ENCODE results near the gene GPR17.

GPR17 gene

GRCh38 chr2:127645395-127646291, at the start of gene GPR17:
TSS of gene GPR17 (plus strand) at chr2:127646153. CDS start at chr2:127650736, 4,583 bp downstream.
- H3K4me3 ChIP-seq (ENCODE audit: low read depth, low read length), result no peak within 1 kb of the TSS
- no peak for DNase-seq (ENCODE audit: low read depth)
- TF ChIP-seq, protein P1, sequence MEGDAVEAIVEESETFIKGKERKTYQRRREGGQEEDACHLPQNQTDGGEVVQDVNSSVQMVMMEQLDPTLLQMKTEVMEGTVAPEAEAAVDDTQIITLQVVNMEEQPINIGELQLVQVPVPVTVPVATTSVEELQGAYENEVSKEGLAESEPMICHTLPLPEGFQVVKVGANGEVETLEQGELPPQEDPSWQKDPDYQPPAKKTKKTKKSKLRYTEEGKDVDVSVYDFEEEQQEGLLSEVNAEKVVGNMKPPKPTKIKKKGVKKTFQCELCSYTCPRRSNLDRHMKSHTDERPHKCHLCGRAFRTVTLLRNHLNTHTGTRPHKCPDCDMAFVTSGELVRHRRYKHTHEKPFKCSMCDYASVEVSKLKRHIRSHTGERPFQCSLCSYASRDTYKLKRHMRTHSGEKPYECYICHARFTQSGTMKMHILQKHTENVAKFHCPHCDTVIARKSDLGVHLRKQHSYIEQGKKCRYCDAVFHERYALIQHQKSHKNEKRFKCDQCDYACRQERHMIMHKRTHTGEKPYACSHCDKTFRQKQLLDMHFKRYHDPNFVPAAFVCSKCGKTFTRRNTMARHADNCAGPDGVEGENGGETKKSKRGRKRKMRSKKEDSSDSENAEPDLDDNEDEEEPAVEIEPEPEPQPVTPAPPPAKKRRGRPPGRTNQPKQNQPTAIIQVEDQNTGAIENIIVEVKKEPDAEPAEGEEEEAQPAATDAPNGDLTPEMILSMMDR (conservative IDR thresholded peaks at IDR 0.05; ENCODE audit: low read depth, low read length), result no peak

- H3K4me3 ChIP-seq (ENCODE audit: low read depth, low read length), result no peak overlapping the region
Observed at GRCh38 chr2:127596311-127597045, 49.5 kb upstream of the GPR17 start.

DNA sequence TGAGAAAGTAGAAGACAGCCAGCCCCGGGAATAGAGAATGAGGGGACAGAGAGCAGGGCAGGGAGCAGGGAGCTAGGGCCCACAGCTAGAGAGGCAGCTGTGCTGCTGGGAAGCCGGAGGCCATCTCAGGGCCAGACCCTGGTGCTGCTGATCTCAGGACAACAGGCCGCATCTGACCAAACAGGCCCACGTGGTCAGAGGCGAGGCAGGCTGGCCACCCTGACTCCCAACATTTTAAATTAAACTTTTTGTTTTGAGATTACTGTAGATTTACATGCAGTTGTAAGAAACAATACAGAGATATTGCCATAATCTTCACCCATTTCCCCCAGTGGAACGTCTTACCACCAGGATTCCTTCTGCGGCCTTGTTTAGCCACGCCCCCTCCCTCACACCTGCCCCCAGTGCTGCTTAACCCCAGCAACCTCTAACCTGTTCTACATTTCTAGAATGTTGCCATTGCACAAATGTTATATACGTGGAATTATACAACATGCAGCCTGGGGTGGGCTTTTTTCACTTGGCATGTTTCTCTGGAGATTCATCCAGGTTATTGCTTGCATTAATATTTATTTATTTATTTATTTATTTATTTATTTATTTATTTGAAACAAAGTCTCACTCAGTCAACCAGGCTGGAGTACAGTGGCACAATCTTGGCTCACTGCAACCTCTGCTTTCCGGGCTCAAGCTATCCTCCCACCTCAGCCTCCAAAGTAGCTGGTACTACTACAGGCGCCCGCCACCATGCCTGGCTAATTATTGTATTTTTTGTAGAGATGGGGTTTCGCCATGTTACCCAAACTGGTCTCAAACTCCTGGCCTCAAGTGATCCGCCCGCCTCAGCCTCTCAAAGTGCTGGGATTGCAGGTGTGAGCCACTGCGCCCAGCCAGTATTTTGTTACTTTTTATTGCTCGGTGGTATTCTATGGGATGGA, 48.6 kb upstream of the GPR17 start:
- H3K4me3 ChIP-seq (ENCODE audit: low read depth, low read length), result no peak overlapping the region
- no peak for DNase-seq (ENCODE audit: low read depth)
- TF ChIP-seq, protein P1 (conservative IDR thresholded peaks at IDR 0.05; ENCODE audit: low read depth, low read length), result no peak

More at GRCh38 chr2:127596311-127597045, 49.5 kb upstream of the GPR17 start:
- no peak for DNase-seq (ENCODE audit: low read depth)
- TF ChIP-seq, protein P1 (conservative IDR thresholded peaks at IDR 0.05; ENCODE audit: low read depth, low read length), result no peak

DNA sequence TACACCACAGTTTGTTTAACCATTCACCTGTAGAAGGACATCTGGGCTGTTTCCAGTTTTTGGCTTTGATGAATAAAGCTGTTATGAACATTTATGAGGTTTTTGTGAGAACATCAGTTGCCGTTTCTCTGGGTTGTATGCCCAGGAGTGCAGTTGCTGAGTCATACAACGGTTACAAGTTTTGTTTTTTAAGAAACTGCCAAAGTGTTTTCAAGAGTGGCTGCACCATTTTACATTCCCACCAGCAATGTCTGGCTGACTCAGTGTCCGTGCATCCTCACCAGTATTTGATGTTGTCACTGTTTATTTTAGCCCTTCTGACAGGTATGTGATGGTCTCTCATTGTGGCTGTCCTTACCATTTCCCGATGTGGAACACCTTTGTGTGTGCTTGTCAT, 48.0 kb upstream of the GPR17 start:
- DNase-seq (ENCODE audit: low read depth), result peak; percentile 43
- no peak overlapping the region for H3K4me3 ChIP-seq (ENCODE audit: low read depth, low read length)
- TF ChIP-seq, protein P1 (conservative IDR thresholded peaks at IDR 0.05; ENCODE audit: low read depth, low read length), result no peak

GRCh38 chr2:127598711-127599110, 47.2 kb upstream of the GPR17 start:
- TF ChIP-seq, protein P1 (conservative IDR thresholded peaks at IDR 0.05; ENCODE audit: low read depth, low read length), result no peak
- DNase-seq (ENCODE audit: low read depth), result peak; percentile 14
- no peak overlapping the region for H3K4me3 ChIP-seq (ENCODE audit: low read depth, low read length)

GRCh38 chr2:127599211-127599610, 46.7 kb upstream of the GPR17 start:
- H3K4me3 ChIP-seq (ENCODE audit: low read depth, low read length), result no peak overlapping the region
- DNase-seq (ENCODE audit: low read depth), result peak; percentile 20
- TF ChIP-seq, protein P1 (conservative IDR thresholded peaks at IDR 0.05; ENCODE audit: low read depth, low read length), result no peak
